SH-SY5Y (cell line): ENCODE data around the gene SLC52A3.

Experiments
- GATA2 ChIP-seq: IDR thresholded peaks from 2 replicates; pipeline ENCODE4 v1.6.1; 2011; ENCODE audit warnings: mild to moderate bottlenecking, low read depth, low read length
- GATA3 ChIP-seq: IDR thresholded peaks from 2 replicates; pipeline ENCODE4 v1.6.1; 2011; ENCODE audit warnings: low read depth, mild to moderate bottlenecking, low read length, moderate library complexity

- no peak for TF ChIP-seq GATA3
- TF ChIP-seq GATA2: no peak
Observed at GRCh38 chr20:774016-774659, 5.8 kb upstream of the SLC52A3 start.
